ENCODE data around the gene CENPM. TPM values are rescaled to one million over a fixed set of nuclear protein-coding genes. Genes with fewer than 3 reads are reported as not detected.

Gene CENPM
- polyA plus RNA-seq, 1 donor (not counting 4 experiments of a cell fraction or from before 2014, with no cell fraction given) = 4.8 TPM

DNA sequence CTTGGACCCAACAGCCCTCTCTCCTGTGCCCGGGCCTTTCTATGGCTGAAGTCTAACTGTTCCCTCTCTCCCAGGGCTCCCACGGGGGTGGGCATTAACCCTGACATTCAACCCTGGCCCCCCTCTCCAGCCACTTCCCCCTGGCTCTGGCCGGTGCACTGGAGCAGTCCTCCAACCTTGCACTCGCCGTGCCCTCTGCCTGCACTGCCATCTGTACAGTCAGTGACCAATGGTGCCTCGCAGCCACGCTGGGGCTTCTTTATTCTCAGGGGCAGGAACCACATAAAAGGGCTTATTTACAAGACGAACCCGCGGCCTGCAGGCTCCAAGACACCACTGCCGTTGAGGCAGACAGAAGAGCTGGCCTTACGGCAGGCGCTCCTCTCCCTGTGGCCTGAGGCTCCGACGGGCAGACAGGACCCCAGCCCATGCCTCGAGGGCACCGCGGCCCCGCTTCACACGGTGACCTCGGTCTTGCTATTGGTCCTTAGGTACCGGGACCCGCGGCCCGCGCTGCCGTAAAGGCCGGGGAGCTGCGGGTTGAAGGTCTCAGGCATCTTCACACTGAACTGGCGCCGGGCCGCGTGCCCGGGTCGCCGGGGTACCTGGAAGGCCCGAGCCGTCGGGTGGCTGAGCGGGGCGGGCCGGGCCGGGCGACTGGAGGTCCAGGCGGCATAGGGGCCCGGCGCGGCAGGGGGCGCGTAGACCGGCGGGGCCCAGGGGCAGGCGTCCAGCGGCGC lies 37.5 kb downstream of the CENPM start:
- no peak overlapping the region for H2AFZ ChIP-seq (ENCODE audit: control insufficient read depth, low read length)
- no peak overlapping the region for H3K27ac ChIP-seq (ENCODE audit: control insufficient read depth, insufficient read depth, low read length)
- no peaks in the 10 kb centered on the region for H3K9me3 ChIP-seq (ENCODE audit: control insufficient read depth, low read depth, low read length)
- no peaks in the 10 kb centered on the region for H3K79me2 ChIP-seq (ENCODE audit: control insufficient read depth, insufficient read depth, low read length)
- no peak overlapping the region for H3K4me3 ChIP-seq (ENCODE audit: control insufficient read depth in 2 of 3, extremely low read depth in 1 of 3, insufficient read depth in 2 of 3, low read depth in 1 of 3, low read length in 3 of 3)
- H3K27me3 ChIP-seq (ENCODE audit: control insufficient read depth, extremely low read depth, insufficient read depth, low read length) = peaks cover 55% of the 10 kb centered on the region
- peak; percentile 52 for TF ChIP-seq EZH2 (IDR thresholded peaks at IDR 0.05; ENCODE audit: low read length)
- TF ChIP-seq, protein P1, sequence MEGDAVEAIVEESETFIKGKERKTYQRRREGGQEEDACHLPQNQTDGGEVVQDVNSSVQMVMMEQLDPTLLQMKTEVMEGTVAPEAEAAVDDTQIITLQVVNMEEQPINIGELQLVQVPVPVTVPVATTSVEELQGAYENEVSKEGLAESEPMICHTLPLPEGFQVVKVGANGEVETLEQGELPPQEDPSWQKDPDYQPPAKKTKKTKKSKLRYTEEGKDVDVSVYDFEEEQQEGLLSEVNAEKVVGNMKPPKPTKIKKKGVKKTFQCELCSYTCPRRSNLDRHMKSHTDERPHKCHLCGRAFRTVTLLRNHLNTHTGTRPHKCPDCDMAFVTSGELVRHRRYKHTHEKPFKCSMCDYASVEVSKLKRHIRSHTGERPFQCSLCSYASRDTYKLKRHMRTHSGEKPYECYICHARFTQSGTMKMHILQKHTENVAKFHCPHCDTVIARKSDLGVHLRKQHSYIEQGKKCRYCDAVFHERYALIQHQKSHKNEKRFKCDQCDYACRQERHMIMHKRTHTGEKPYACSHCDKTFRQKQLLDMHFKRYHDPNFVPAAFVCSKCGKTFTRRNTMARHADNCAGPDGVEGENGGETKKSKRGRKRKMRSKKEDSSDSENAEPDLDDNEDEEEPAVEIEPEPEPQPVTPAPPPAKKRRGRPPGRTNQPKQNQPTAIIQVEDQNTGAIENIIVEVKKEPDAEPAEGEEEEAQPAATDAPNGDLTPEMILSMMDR (optimal IDR thresholded peaks at IDR 0.05 in 1 of 3, IDR thresholded peaks at IDR 0.05 in 1 of 3, conservative IDR thresholded peaks at IDR 0.05 in 1 of 3; ENCODE audit: extremely low read depth in 1 of 3, insufficient read depth in 2 of 3, low read length in 3 of 3) = no peak
- dilution Hi-C loops (cut with MboI; ENCODE audit: extremely low pct_ligation_motif_present, low sequenced_read_pairs) = no loop called here
- H3K4me2 ChIP-seq (ENCODE audit: control insufficient read depth, extremely low read depth, insufficient read depth, low read depth, low read length) = no peak overlapping the region
- DNase-seq (ENCODE audit: low read depth, low spot score) (no peak), FAIRE-seq (no peak)
- H3K9me1 ChIP-seq (ENCODE audit: control insufficient read depth, extremely low read depth, insufficient read depth, low read length) = no peaks in the 10 kb centered on the region
- H3K4me1 ChIP-seq (ENCODE audit: control insufficient read depth, extremely low read depth, insufficient read depth, low read length) = peaks cover 2% of the 10 kb centered on the region
- no peak overlapping the region for H3K9ac ChIP-seq (ENCODE audit: control insufficient read depth, extremely low read depth, insufficient read depth, low read length)
- H3K36me3 ChIP-seq (ENCODE audit: control insufficient read depth in 2 of 2, extremely low read depth in 1 of 2, insufficient read depth in 2 of 2, low read length in 2 of 2) = peaks cover 11 to 13% of the 10 kb centered on the region in 2 experiments
- peaks cover 10% of the 10 kb centered on the region for H4K20me1 ChIP-seq (ENCODE audit: control insufficient read depth, extremely low read depth, insufficient read depth, low read length)

DNA sequence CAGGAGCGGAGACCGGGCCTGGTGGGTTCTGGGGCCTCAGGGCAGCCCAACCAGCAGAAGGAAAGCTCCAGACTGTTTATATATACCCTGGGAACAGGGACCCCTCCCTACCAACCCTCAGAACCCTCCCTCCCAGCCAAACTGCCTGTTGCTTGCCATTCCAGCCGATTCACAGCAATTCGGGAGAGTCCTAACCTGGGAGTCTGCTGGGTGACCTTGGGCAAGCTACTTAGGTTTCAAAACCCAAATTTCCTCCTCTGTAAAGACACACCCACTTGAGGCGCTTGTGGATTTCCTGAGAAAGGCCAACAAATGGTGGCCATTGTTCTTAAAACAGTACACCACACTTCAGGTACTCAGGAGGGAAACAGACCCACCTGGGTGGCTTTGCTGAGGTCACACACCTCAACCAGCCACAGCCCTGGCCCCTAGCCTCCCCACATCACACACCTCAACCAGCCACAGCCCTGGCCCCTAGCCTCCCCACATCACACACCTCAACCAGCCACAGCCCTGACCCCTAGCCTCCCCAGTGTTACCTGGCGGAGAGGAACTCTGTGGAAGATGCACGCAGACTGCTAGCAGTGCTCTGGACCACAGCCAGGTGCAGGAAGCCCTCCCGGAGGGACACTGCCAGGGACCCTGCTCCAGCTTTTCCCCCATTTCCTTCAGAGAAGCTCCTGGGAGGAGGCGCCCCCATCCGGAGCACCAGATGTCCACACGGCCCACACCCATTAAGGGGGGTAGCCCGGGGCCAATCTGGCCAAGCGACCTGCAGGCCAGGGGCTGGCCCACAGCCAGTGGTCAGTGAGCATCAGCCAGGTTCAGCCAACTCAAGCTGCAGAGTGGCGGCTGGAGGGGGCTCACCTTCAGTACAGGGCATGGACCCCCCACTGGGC lies 38.3 kb downstream of the CENPM start:
- Histone ChIP-seq H3K27me3 (ENCODE audit: control insufficient read depth, extremely low read depth, insufficient read depth, low read length) (peaks cover 48% of the 10 kb centered on the region), H3K4me1 (ENCODE audit: control insufficient read depth, extremely low read depth, insufficient read depth, low read length) (peaks cover 2% of the 10 kb centered on the region), H3K9ac (ENCODE audit: control insufficient read depth, extremely low read depth, insufficient read depth, low read length) (no peak overlapping the region), H2AFZ (ENCODE audit: control insufficient read depth, low read length) (no peak overlapping the region), H3K9me3 (ENCODE audit: control insufficient read depth, low read depth, low read length) (no peaks in the 10 kb centered on the region), H3K4me3 (ENCODE audit: control insufficient read depth in 2 of 3, extremely low read depth in 1 of 3, insufficient read depth in 2 of 3, low read depth in 1 of 3, low read length in 3 of 3) (no peak overlapping the region), H3K4me2 (ENCODE audit: control insufficient read depth, extremely low read depth, insufficient read depth, low read depth, low read length) (no peak overlapping the region), H3K9me1 (ENCODE audit: control insufficient read depth, extremely low read depth, insufficient read depth, low read length) (no peaks in the 10 kb centered on the region), H3K79me2 (ENCODE audit: control insufficient read depth, insufficient read depth, low read length) (no peaks in the 10 kb centered on the region), H3K27ac (ENCODE audit: control insufficient read depth, insufficient read depth, low read length) (no peak overlapping the region), H4K20me1 (ENCODE audit: control insufficient read depth, extremely low read depth, insufficient read depth, low read length) (peaks cover 10% of the 10 kb centered on the region), H3K36me3 (ENCODE audit: control insufficient read depth in 2 of 2, extremely low read depth in 1 of 2, insufficient read depth in 2 of 2, low read length in 2 of 2) (peaks cover 15 to 22% of the 10 kb centered on the region in 2 experiments)
- TF ChIP-seq, protein P1 (optimal IDR thresholded peaks at IDR 0.05 in 1 of 3, IDR thresholded peaks at IDR 0.05 in 1 of 3, conservative IDR thresholded peaks at IDR 0.05 in 1 of 3; ENCODE audit: extremely low read depth in 1 of 3, insufficient read depth in 2 of 3, low read length in 3 of 3) = no peak
- no peak for TF ChIP-seq EZH2 (IDR thresholded peaks at IDR 0.05; ENCODE audit: low read length)
- dilution Hi-C loops (cut with MboI; ENCODE audit: extremely low pct_ligation_motif_present, low sequenced_read_pairs) = no loop called here
- FAIRE-seq = no peak
- DNase-seq (ENCODE audit: low read depth, low spot score) = no peak
